GM20000 (cell line): ENCODE measurements around the gene ATG4C.

Experiments
- DNase-seq: peaks from one replicate; pipeline ENCODE4 v3.0.0; 2012; ENCODE audit warnings: low spot score
- TF ChIP-seq, protein P1 (sequence below): IDR thresholded peaks from 2 replicates; pipeline ENCODE4 v1.5.1; 2012; ENCODE audit warnings: mild to moderate bottlenecking, control low read depth; ENCODE audit errors: extremely low read depth, missing control alignments

Gene ATG4C

DNA sequence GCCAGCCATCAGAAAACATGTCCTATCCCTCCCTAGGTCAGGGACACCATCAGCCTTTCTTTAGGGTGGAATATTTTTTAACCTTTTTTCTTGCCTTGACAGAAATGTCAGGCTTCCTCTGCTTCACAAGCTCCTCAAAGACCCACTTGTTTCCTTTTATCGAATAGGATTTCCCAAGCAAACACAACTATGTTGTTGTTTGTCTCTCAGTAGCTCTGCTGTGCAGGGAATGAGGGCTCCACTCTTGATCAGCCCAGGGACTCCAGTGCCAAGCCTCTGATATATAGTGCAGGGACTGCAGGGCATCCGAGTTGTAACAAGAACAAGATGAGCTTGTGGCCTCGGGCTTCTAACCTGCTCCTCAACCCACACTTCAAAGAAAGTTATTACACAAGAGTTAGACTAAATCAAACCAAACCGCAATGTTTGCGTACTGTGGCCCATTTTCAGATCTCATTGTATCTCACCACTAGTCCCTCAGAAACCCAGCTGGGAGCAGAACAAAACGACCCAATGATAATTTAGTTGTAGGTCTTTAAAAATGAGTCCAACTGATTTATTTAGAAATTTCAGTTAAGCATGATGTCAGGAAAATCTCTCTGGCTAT, 108.1 kb downstream of the ATG4C start:
- TF ChIP-seq, protein P1, sequence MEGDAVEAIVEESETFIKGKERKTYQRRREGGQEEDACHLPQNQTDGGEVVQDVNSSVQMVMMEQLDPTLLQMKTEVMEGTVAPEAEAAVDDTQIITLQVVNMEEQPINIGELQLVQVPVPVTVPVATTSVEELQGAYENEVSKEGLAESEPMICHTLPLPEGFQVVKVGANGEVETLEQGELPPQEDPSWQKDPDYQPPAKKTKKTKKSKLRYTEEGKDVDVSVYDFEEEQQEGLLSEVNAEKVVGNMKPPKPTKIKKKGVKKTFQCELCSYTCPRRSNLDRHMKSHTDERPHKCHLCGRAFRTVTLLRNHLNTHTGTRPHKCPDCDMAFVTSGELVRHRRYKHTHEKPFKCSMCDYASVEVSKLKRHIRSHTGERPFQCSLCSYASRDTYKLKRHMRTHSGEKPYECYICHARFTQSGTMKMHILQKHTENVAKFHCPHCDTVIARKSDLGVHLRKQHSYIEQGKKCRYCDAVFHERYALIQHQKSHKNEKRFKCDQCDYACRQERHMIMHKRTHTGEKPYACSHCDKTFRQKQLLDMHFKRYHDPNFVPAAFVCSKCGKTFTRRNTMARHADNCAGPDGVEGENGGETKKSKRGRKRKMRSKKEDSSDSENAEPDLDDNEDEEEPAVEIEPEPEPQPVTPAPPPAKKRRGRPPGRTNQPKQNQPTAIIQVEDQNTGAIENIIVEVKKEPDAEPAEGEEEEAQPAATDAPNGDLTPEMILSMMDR = no peak

DNA sequence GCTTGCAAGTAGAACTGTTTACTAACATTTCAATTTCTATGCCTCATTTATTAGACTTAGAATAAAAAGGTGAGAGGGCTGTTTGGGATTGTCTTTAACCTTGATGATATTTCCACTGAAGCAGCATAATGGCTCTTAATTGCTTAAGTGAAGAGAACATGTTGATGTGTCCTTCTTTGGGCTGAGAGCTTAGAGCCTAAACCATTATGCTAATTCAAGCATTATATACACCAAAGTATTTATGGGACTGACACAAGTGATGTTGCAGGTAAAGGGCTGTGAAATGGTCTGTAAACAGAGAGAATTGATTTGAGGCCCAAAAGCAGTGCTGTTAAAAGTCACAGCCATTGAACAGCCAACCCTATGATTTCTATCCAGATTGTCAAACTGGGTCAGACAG, 113.9 kb downstream of the ATG4C start:
- TF ChIP-seq, protein P1 = no peak
- no peak for DNase-seq

More for the DNA sequence above, 108.1 kb downstream of the ATG4C start:
- no peak for DNase-seq

DNA sequence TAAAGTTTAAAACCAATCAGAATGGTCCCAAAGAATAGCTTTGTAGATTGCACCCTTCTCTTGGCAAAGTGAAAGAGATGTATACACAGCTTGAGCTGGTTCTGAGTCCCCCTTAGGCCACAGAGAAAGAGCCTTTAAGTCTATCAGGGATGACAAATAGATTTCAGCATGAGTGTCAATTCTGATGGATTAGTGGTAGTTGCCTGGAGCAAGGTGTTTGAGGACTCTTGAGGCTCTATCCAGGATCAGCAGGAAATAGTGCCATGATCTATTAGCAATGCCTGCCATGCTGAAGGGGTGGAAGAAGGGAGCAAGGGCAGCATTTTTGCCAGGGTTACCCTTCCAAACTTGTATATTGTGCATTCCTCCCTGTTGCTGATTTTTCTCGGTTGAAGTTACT, 116.6 kb downstream of the ATG4C start:
- no peak for DNase-seq
- TF ChIP-seq, protein P1 = no peak

DNA sequence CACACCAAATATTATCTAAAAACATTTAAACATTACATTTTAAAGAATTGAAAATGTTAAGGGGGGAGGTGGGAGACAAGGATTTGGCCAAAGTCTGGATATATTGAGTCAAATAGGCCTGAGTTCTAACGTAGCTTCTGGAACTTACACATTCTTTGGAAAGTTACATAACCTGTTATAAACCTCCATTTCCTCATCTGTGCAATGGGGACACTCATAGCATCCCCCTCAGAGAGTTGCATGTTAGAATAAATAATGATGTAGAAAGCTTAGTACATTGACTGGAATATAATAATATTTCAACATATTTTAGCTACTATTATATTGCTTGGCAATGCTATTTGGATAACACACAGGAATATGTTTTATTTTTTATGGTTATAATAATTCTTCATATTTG, 117.7 kb downstream of the ATG4C start:
- TF ChIP-seq, protein P1 = no peak
- DNase-seq = no peak

DNA sequence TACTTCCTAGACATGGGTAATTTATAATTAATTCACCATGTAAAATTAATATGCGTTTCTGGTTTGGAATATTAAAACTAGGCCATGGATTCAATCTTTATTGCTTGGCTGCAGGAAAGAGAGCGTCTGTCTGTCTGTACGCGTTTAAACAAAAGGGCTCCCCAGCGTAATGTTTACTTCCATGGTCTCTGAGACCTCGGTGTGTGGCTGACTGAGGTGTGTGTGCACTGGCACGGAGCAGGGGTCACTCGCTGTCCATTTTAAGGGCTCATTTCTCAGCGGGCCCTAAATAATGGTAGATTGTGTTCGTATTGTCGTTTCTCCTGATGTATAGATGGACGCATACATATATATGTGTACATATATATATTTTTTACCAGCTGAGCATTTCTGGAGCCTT, 119.6 kb downstream of the ATG4C start:
- no peak for DNase-seq
- TF ChIP-seq, protein P1 = no peak

DNA sequence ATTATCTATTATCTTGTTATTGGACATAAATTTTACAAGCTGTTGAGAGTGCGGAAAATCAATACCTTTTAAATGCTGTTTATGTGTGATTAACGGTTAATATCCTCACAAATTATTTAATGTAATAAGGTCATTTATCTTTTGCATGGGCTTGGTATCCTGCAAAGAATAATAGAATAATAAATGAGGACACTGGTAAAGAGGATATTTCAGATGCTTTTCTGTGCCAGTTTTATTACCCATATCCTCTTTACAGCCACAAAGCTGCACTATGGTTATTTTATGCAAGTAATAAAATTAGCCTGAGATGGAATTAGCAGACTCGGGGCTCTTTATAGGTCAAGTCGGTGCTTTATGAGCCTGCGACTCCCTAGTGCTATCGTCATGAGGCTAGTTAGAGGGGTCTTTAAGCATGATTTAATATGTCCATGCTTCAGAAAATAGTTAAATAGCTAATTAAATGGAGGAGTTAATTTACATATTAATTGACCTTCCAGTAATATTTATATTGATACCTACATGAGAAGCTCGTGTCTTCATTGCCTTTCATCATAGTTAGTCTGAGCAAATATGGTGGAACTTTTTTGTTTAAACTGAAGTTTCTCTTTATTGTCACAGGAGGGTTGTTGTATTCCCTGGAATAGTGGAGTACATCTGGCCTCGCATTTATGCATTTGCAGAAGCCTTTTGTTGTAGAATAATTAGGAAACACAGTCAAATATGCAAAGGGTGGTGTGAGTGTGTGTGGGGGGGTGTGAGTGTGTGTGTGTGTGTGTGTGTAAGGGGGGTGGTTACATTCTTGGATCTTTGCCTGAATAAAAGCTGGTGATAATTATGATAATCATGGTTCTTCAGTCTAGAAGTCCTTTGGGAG, 120.3 kb downstream of the ATG4C start:
- TF ChIP-seq, protein P1 = no peak
- DNase-seq = no peak

DNA sequence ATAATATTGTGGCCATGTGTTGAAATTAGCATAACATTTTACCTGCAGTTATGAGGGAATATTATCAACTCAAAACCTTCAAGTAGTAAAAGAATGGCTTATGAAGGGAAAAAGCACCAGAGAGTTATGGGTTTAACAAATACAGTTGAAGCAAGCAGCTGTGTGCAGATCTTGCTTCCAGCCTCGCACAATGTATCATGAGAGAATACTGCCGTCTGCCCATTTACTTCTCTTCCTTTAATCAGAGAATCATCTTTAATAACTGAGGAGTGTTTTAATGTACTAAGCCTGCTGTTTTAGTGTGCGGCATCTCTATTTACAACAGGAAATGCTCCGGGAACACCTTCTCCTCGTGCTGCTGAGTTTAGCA, 120.9 kb downstream of the ATG4C start:
- no peak for DNase-seq
- TF ChIP-seq, protein P1 = no peak
